ENCODE measurements around the gene BANP. TPM values are rescaled to one million over a fixed set of nuclear protein-coding genes. Genes with fewer than 3 reads are reported as not detected.
A peak's percentile ranks its signal among the peaks of the same experiment; 100 is the strongest.
"Not testable (repeated sequence)": the region's sequence is repeated elsewhere in the genome, so short reads cannot be mapped to it uniquely, and the experiment has no call there.

The BANP gene
- total and polyA plus RNA-seq, 2 experiments from 2014 or later: 26.7 to 27.9 TPM

GRCh38 chr16:87973717-87974116, 22.5 kb downstream of the BANP start:
- DNase-seq (ENCODE audit: low read depth in 1 of 2, low spot score in 1 of 2): no peak
- Histone ChIP-seq H3K4me3 (no peak overlapping the region), H3K9me3 (ENCODE audit: low read depth) (no peaks in the 10 kb centered on the region), H3K4me1 (ENCODE audit: low read depth) (no peaks in the 10 kb centered on the region), H3K27ac (no peak overlapping the region), H3K36me3 (no peaks in the 10 kb centered on the region), H3K27me3 (no peaks in the 10 kb centered on the region)
- TF ChIP-seq CTCF (IDR thresholded peaks at IDR 0.05; ENCODE audit: low read depth, low read length): no peak

- no peak for TF ChIP-seq CTCF (IDR thresholded peaks at IDR 0.05; ENCODE audit: low read depth, low read length)
- Histone ChIP-seq H3K4me3 (no peak overlapping the region), H3K4me1 (ENCODE audit: low read depth) (no peaks in the 10 kb centered on the region), H3K27ac (no peak overlapping the region), H3K27me3 (no peaks in the 10 kb centered on the region), H3K36me3 (no peaks in the 10 kb centered on the region), H3K9me3 (ENCODE audit: low read depth) (no peaks in the 10 kb centered on the region)
- DNase-seq (ENCODE audit: low read depth in 1 of 2, low spot score in 1 of 2): no peak
Measured at GRCh38 chr16:87974178-87974577, 22.9 kb downstream of the BANP start.

GRCh38 chr16:87976665-87977064, 25.4 kb downstream of the BANP start:
- no peaks in the 10 kb centered on the region for H3K36me3 ChIP-seq
- H3K9me3 ChIP-seq (ENCODE audit: low read depth): no peaks in the 10 kb centered on the region
- no peaks in the 10 kb centered on the region for H3K27me3 ChIP-seq
- peak in 1 of 2 donors; percentile 11 for DNase-seq (ENCODE audit: low read depth in 1 of 2, low spot score in 1 of 2)
- no peak for TF ChIP-seq CTCF (IDR thresholded peaks at IDR 0.05; ENCODE audit: low read depth, low read length)
- H3K27ac ChIP-seq: no peak overlapping the region
- H3K4me1 ChIP-seq (ENCODE audit: low read depth): no peaks in the 10 kb centered on the region
- H3K4me3 ChIP-seq: no peak overlapping the region

GRCh38 chr16:87978127-87978526, 26.9 kb downstream of the BANP start:
- no peak for TF ChIP-seq CTCF (IDR thresholded peaks at IDR 0.05; ENCODE audit: low read depth, low read length)
- H3K4me3 ChIP-seq: no peak overlapping the region
- no peaks in the 10 kb centered on the region for H3K9me3 ChIP-seq (ENCODE audit: low read depth)
- no peaks in the 10 kb centered on the region for H3K4me1 ChIP-seq (ENCODE audit: low read depth)
- DNase-seq (ENCODE audit: low read depth in 1 of 2, low spot score in 1 of 2): no peak
- H3K36me3 ChIP-seq: no peaks in the 10 kb centered on the region
- H3K27me3 ChIP-seq: no peaks in the 10 kb centered on the region
- H3K27ac ChIP-seq: no peak overlapping the region

GRCh38 chr16:87979352-87979751, 28.1 kb downstream of the BANP start:
- H3K27me3 ChIP-seq: no peaks in the 10 kb centered on the region
- no peak overlapping the region for H3K4me3 ChIP-seq
- H3K4me1 ChIP-seq (ENCODE audit: low read depth): no peaks in the 10 kb centered on the region
- no peak for TF ChIP-seq CTCF (IDR thresholded peaks at IDR 0.05; ENCODE audit: low read depth, low read length)
- no peak for DNase-seq (ENCODE audit: low read depth in 1 of 2, low spot score in 1 of 2)
- H3K9me3 ChIP-seq (ENCODE audit: low read depth): no peaks in the 10 kb centered on the region
- no peaks in the 10 kb centered on the region for H3K36me3 ChIP-seq
- H3K27ac ChIP-seq: no peak overlapping the region

- not testable (repeated sequence) for H3K36me3 ChIP-seq; H3K9me3 ChIP-seq (ENCODE audit: low read depth); DNase-seq (ENCODE audit: low read depth in 1 of 2, low spot score in 1 of 2); H3K4me1 ChIP-seq (ENCODE audit: low read depth); H3K27ac ChIP-seq; H3K4me3 ChIP-seq; H3K27me3 ChIP-seq
Measured at GRCh38 chr16:87979911-87980630, 28.8 kb downstream of the BANP start.

GRCh38 chr16:87981376-87981775, 30.1 kb downstream of the BANP start:
- H3K4me3 ChIP-seq; DNase-seq (ENCODE audit: low read depth in 1 of 2, low spot score in 1 of 2); H3K27me3 ChIP-seq; H3K4me1 ChIP-seq (ENCODE audit: low read depth); H3K36me3 ChIP-seq; H3K27ac ChIP-seq; H3K9me3 ChIP-seq (ENCODE audit: low read depth): not testable (repeated sequence)

Measured in cardiac muscle cell (in vitro differentiated cells and primary cell).